Stomach (tissue), 9 donors: ENCODE measurements around the gene GLB1L2. TPM values are rescaled to one million over a fixed set of nuclear protein-coding genes. Genes with fewer than 3 reads are reported as not detected.

ENCODE experiments used
- DNase-seq, 2 donors: peaks; one replicate each; pipeline versions ENCODE4 v3.0.0 to v3.0.0-alpha.2; 2013 to 2019
- H3K27ac ChIP-seq, 5 donors: fragments of 200-600 bp in 4 of 5; sonication (generic) in 4 of 5; one replicate each; pipeline ENCODE4 v1.5.1; 2013 to 2019; ENCODE audit warnings: mild to moderate bottlenecking in 1 of 5, moderate library complexity in 1 of 5
- H3K27me3 ChIP-seq, 3 donors: fragments of 200-600 bp; sonication (generic); one replicate each; pipeline ENCODE4 v1.5.1; 2017 to 2019; ENCODE audit warnings: mixed run types in 1 of 3
- H3K36me3 ChIP-seq, 4 donors: fragments of 200-600 bp; sonication (generic); 1 replicate in 3 of 4; 2 replicates in 1 of 4; pipeline ENCODE4 v1.5.1; 2016 to 2019
- H3K4me1 ChIP-seq, 4 donors: fragments of 200-600 bp; sonication (generic); one replicate each; pipeline ENCODE4 v1.5.1; 2016 to 2019
- H3K4me3 ChIP-seq, 4 donors: fragments of 200-600 bp; sonication (generic) in 3 of 4; one replicate each; pipeline ENCODE4 v1.5.1; 2016 to 2019; ENCODE audit warnings: mild to moderate bottlenecking in 1 of 4
- H3K9me3 ChIP-seq, 4 donors: fragments of 200-600 bp; sonication (generic); one replicate each; pipeline ENCODE4 v1.5.1; 2016 to 2019
- CTCF ChIP-seq, 7 experiments: fragments of 450-650 bp in 4 of 7; fragments of 200-600 bp in 3 of 7; sonication (generic) in 3 of 7; IDR thresholded peaks; one replicate each; pipeline ENCODE4 v1.5.1; 2016 to 2019; ENCODE audit warnings: antibody characterized with exemption in 7 of 7, control low read depth in 2 of 7, mild to moderate bottlenecking in 1 of 7
- EP300 ChIP-seq: sonication (generic); formaldehyde crosslinking; IDR thresholded peaks from one replicate; pipeline ENCODE4 v1.6.1; 2017; ENCODE audit warnings: antibody characterized with exemption
- POLR2A ChIP-seq, 4 donors: fragments of 450-650 bp; IDR thresholded peaks; one replicate each; pipeline ENCODE4 v1.6.1; 2016; ENCODE audit warnings: antibody characterized with exemption in 4 of 4, control low read depth in 2 of 4, mild to moderate bottlenecking in 1 of 4, moderate library complexity in 1 of 4
- POLR2AphosphoS5 ChIP-seq, 3 donors: sonication (generic); formaldehyde crosslinking; IDR thresholded peaks; one replicate each; pipeline ENCODE4 v1.6.1; 2016; ENCODE audit warnings: antibody characterized with exemption in 3 of 3
- WGBS, 5 donors: extraction: QIAGEN DNeasy Blood & Tissue Kit in 3 of 5; methylation state at CpG; one replicate each; pipeline versions ENCODE4 v1.1.5 to v1.1.7; 2013 to 2018; 5-methylcytosine and 5-hydroxymethylcytosine counted together
- intact Hi-C: fragments of 100-400 bp; cut with DNase I; formaldehyde crosslinking; loops from one replicate; pipeline ENCODE4 v1.15.1; 2023; ENCODE audit warnings: low total_unique reads
- polyA plus RNA-seq, 3 donors: library from polyadenylated mRNA; stranded (reverse); fragments of 200-250 nt; gene quantifications; one replicate each; pipeline ENCODE4 v1.2.3, GENCODE V29; 2013
- total RNA-seq, 5 donors: library from RNA; depleted of rRNA; stranded (reverse); fragments of >200 nt; gene quantifications; one replicate each; pipeline versions ENCODE4 v1.1.0 to v1.2.3, GENCODE V29; 2014 to 2016
- donor health status: healthy with polysubstance abuse.
- donor health status: Bipolar disorder and iron deficiency.
- donor health status: healthy.

The GLB1L2 gene
- total and polyA plus RNA-seq, 8 donors, result 2.1 to 19.2 (median 5.3) TPM

DNA sequence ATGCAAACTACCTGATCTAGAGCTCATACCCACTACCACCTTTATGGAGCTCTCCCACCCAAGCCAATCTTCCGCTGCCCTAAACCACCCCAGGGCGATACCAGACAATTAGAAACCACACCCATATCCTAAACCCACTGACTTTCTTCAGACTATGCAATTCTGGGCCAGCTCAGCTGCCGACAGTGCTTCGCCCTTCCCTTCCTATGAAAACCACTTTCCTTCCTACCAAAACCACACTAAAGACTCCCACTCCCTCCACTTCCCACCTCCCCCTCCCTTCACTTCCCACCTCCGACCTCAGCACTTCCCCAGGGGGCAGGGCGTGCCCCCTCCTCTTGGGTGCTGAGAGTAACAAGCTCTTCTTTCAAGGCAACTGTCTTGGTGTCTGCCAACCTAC, 55.2 kb downstream of the GLB1L2 start:
- Histone ChIP-seq H3K27ac (no peak overlapping the region), H3K4me3 (no peak overlapping the region), H3K4me1 (peaks cover 0 to 10% (median 0%) of the 10 kb centered on the region in 4 donors), H3K36me3 (peaks cover 0 to 9% (median 2%) of the 10 kb centered on the region in 4 donors), H3K27me3 (peaks cover 0 to 49% (median 0%) of the 10 kb centered on the region in 3 donors), H3K9me3 (no peaks in the 10 kb centered on the region)
- WGBS, 5 donors, result 56 to 75% (median 66%) methylated on average over 6 of the region's 6 CpGs
- TF ChIP-seq EP300 (no peak), CTCF (IDR thresholded peaks at IDR 0.05) (no peak), POLR2A (IDR thresholded peaks at IDR 0.05) (no peak), POLR2AphosphoS5 (IDR thresholded peaks at IDR 0.05) (no peak)
- intact Hi-C loops, result no loop called here
- DNase-seq, result no peak

- Histone ChIP-seq H3K27me3 (peaks cover 0 to 49% (median 0%) of the 10 kb centered on the region in 3 donors), H3K27ac (no peak overlapping the region), H3K4me1 (peaks cover 0 to 10% (median 0%) of the 10 kb centered on the region in 4 donors), H3K9me3 (no peaks in the 10 kb centered on the region), H3K4me3 (no peak overlapping the region), H3K36me3 (peaks cover 0 to 5% (median 2%) of the 10 kb centered on the region in 4 donors)
- intact Hi-C loops, result no loop called here
- DNase-seq, result no peak
- TF ChIP-seq POLR2AphosphoS5 (IDR thresholded peaks at IDR 0.05) (no peak), EP300 (no peak), CTCF (IDR thresholded peaks at IDR 0.05) (no peak), POLR2A (IDR thresholded peaks at IDR 0.05) (no peak)
- 85 to 94% (median 89%) methylated on average over 18 to 21 of the region's 21 CpGs for WGBS, 5 donors
These were observed 55.7 kb downstream of the GLB1L2 start for GRCh38 chr11:134387501-134387900.

DNA sequence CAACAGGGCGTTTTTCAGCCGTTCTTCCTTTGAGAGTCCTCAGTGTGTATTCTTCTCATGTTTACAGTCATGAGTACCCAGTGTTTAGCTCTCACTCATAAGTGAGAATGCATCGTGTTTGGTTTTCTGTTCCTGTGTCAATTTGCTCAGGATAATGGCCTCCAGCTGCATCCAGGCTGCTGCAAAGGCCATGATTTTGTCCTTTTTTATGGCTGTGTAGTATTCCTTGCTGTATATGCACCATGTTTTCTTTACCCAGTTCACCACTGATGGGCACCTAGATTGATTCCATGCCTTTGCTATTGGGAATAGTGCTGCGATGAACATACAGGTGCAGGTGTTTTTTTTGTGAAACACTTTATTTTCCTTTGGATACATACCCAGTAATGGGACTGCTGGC, 56.8 kb downstream of the GLB1L2 start:
- Histone ChIP-seq H3K9me3 (no peaks in the 10 kb centered on the region), H3K4me1 (peaks cover 0 to 10% (median 0%) of the 10 kb centered on the region in 4 donors), H3K27me3 (peaks cover 0 to 40% (median 0%) of the 10 kb centered on the region in 3 donors), H3K36me3 (peaks cover 0 to 2% (median 0%) of the 10 kb centered on the region in 4 donors), H3K4me3 (no peak overlapping the region), H3K27ac (no peak overlapping the region)
- intact Hi-C loops, result no loop called here
- TF ChIP-seq POLR2AphosphoS5 (IDR thresholded peaks at IDR 0.05) (no peak), CTCF (IDR thresholded peaks at IDR 0.05) (no peak), POLR2A (IDR thresholded peaks at IDR 0.05) (no peak), EP300 (no peak)
- 78 to 88% (median 84%) methylated on average over 4 of the region's 4 CpGs for WGBS, 5 donors
- DNase-seq, result no peak

DNA sequence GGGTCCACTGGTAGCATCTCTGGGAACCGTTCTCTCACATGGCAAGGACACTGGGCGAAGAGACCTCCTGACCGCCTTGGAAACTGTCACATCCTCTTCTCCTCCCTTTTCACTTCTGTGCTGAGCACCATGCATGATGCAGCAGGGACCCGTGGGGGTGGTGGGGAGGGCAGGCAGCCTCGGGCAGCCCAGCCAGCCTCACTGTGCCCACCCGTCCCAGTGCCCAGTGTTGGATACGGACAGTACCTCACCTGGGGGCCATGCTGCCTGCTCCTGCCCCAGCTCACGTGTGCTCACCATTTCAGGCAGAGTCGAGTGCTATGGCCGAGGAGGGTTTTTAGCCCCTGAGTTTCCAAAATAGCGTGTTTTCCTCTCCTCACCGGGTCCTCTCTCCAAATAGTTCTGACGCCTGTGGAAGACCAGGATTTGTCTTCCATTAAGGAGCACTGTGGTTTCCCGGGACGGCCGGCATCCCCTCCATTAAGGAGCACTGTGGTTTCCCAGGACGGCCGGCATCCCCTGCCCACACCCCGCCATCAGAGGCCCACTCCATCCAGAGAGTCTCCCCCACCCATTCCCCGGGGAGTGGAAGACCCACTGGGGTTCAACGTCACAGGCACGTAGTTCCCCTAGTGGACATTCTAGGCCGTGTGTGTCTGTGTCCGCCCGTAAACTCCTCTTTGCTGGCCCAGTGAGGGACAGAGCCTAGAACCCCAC, 57.8 kb downstream of the GLB1L2 start:
- Histone ChIP-seq H3K36me3 (no peaks in the 10 kb centered on the region), H3K4me1 (peaks cover 0 to 10% (median 0%) of the 10 kb centered on the region in 4 donors), H3K27ac (no peak overlapping the region), H3K9me3 (no peaks in the 10 kb centered on the region), H3K4me3 (no peak overlapping the region), H3K27me3 (peaks cover 0 to 30% (median 0%) of the 10 kb centered on the region in 3 donors)
- 87 to 92% (median 89%) methylated on average over 18 to 25 of the region's 25 CpGs for whole genome bisulfite sequencing, 5 donors
- no peak for DNase-seq
- intact Hi-C loops, result no loop called here
- TF ChIP-seq CTCF (IDR thresholded peaks at IDR 0.05) (no peak), POLR2A (IDR thresholded peaks at IDR 0.05) (no peak), EP300 (no peak), POLR2AphosphoS5 (IDR thresholded peaks at IDR 0.05) (no peak)
